ENCODE results near the gene PAM.

DNA sequence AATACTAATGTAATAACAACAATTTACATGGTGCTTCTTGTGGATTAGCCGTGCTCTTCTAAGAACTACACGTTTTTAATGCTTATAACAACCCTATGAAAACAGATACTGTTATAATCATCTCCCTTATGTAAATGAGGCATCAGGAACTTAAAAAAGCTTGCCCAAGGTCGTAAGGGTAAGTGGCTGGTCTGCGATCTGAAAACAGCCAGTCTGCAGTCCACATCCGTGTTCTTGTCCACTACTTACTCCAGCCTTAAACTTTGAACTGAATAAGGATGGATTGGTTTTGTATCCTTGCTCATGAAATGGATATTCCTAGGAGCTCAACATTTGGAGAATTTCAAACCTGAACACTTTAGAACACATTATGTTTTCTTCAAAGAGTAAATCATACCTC lies 26.7 kb downstream of the PAM start:
- no peak for TF ChIP-seq GATA2 (IDR thresholded peaks at IDR 0.05; ENCODE audit: low read depth, low read length)
- no peak for TF ChIP-seq GATA3 (IDR thresholded peaks at IDR 0.05; ENCODE audit: low read depth, low read length)
